ENCODE results near the gene SH3RF2.

Gene SH3RF2

DNA sequence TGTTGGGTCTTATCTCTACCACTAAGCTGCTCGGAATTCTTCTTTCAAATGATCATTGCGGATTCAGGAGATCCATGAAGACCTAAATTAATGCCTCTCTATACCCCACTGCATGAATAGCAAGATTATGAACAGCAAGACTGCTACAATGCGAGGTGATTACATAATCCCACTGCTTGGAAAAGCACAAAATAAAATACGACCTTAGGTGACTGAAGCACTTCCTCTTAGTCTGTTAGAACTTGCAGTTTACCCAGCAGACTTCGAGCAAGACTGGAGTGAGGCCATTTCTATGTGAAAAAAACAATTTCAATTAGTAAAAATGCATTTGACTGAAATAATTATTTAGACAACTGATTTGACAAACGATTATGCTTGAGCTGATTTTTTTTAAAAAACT, 59.8 kb downstream of the SH3RF2 start:
- Histone ChIP-seq H3K27ac (no peak overlapping the region), H3K4me3 (no peak overlapping the region)
- TF ChIP-seq CTCF (IDR thresholded peaks at IDR 0.05), result no peak
- DNase-seq (ENCODE audit: low spot score), result no peak

DNA sequence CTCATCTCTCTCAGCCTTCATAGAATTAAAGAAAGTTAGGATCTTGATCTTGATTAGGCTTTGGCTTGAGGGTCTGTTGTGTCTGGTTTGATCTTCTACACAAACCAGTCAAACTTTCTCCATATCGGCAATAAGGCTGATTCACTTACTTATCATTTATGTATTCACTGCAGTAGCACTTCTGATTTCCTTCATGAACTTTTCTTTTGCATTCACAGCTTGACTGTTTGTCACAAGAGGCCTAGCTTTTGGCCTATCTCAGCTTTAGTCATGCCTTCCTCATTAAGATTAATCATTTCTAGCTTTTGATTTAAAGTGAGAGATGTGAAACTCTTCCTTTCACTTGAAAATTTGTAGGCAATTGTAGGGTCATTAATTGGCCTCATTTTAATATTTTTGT, 62.8 kb downstream of the SH3RF2 start:
- no peak overlapping the region for H3K27ac ChIP-seq
- TF ChIP-seq CTCF (IDR thresholded peaks at IDR 0.05), result no peak
- DNase-seq (ENCODE audit: low spot score), result no peak
- no peak overlapping the region for H3K4me3 ChIP-seq

DNA sequence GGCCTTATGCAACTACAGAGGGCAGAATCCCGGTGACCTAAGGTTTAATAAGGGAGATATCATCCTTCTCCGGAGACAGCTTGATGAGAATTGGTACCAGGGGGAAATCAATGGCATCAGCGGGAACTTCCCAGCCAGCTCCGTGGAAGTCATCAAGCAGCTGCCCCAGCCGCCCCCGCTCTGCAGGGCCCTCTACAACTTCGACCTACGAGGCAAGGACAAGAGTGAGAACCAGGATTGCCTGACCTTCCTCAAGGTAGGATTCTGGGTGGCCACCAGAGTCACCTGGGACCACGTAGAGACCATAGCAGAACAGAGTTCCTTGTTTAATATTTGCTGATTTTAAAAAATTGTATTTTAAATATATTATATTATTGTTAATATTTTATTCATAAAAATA, 63.7 kb downstream of the SH3RF2 start:
- H3K27ac ChIP-seq, result no peak overlapping the region
- no peak for TF ChIP-seq CTCF (IDR thresholded peaks at IDR 0.05)
- DNase-seq (ENCODE audit: low spot score), result no peak
- no peak overlapping the region for H3K4me3 ChIP-seq

GRCh38 chr5:146001544-146002190, 65.3 kb downstream of the SH3RF2 start:
- no peak for DNase-seq (ENCODE audit: low spot score)
- H3K4me3 ChIP-seq, result no peak overlapping the region
- TF ChIP-seq CTCF (IDR thresholded peaks at IDR 0.05), result no peak
- no peak overlapping the region for H3K27ac ChIP-seq

- no peak for DNase-seq (ENCODE audit: low spot score)
- TF ChIP-seq CTCF (IDR thresholded peaks at IDR 0.05), result no peak
- Histone ChIP-seq H3K4me3 (no peak overlapping the region), H3K27ac (no peak overlapping the region)
These were observed 66.1 kb downstream of the SH3RF2 start for GRCh38 chr5:146002491-146002890.

DNA sequence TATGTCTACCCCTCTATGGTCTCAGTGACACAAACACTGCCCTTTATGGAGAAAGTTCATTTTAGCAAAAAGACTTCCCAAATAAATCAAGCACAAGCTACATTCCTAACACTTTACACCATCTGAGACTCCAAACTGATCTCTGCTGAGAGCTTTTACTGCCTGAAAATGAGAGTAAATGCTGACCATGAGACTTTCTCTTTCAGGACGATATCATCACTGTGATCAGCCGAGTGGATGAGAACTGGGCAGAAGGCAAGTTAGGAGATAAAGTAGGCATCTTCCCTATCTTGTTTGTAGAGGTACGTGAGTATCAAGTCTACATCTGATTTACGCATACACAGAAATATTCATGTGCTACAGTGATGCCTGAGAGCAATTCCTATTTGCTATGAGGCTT, 67.5 kb downstream of the SH3RF2 start:
- Histone ChIP-seq H3K4me3 (no peak overlapping the region), H3K27ac (no peak overlapping the region)
- no peak for TF ChIP-seq CTCF (IDR thresholded peaks at IDR 0.05)

GRCh38 chr5:146005264-146005663, 68.9 kb downstream of the SH3RF2 start:
- no peak for TF ChIP-seq CTCF (IDR thresholded peaks at IDR 0.05)
- Histone ChIP-seq H3K4me3 (no peak overlapping the region), H3K27ac (no peak overlapping the region)
- no peak for DNase-seq (ENCODE audit: low spot score)

More for the DNA sequence above, 67.5 kb downstream of the SH3RF2 start:
- DNase-seq (ENCODE audit: low spot score), result no peak
